Measurements from ENCODE around the gene GAPDHS. TPM values are rescaled to one million over a fixed set of nuclear protein-coding genes. Genes with fewer than 3 reads are reported as not detected.

The GAPDHS gene
- total and polyA plus RNA-seq, 8 donors = not detected

DNA sequence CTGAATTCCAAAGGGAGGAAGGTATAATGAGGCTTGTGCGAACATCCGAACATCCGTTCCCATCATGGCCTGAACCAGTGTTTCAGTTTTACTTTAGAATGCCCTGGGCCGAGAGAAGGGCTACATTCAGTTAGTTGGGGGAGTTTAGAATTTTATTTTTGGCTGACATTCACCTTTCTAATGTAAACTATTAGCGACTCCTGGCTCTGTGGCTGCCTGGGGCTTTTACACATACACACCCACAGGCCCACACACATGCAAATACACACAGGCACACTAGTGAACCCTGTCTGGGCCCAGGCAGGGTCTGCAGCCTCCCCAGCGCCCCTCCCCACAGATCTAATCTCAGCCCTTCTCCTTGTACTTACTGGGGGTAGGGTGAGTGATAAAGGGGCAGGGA is 6.1 kb downstream of the GAPDHS start:
- H3K9me3 ChIP-seq = no peaks in the 10 kb centered on the region
- WGBS, 5 donors = 62 to 77% (median 71%) methylated on average over 6 of the region's 6 CpGs
- H3K36me3 ChIP-seq = peaks cover 0 to 11% (median 4%) of the 10 kb centered on the region in 4 donors
- intact Hi-C loops (cut with DNase I; ENCODE audit: low total_unique reads) = no loop called here
- peaks cover 0 to 20% (median 2%) of the 10 kb centered on the region in 3 donors for H3K27me3 ChIP-seq
- no peak for DNase-seq
- no peak overlapping the region for H3K4me3 ChIP-seq
- TF ChIP-seq, protein P1, sequence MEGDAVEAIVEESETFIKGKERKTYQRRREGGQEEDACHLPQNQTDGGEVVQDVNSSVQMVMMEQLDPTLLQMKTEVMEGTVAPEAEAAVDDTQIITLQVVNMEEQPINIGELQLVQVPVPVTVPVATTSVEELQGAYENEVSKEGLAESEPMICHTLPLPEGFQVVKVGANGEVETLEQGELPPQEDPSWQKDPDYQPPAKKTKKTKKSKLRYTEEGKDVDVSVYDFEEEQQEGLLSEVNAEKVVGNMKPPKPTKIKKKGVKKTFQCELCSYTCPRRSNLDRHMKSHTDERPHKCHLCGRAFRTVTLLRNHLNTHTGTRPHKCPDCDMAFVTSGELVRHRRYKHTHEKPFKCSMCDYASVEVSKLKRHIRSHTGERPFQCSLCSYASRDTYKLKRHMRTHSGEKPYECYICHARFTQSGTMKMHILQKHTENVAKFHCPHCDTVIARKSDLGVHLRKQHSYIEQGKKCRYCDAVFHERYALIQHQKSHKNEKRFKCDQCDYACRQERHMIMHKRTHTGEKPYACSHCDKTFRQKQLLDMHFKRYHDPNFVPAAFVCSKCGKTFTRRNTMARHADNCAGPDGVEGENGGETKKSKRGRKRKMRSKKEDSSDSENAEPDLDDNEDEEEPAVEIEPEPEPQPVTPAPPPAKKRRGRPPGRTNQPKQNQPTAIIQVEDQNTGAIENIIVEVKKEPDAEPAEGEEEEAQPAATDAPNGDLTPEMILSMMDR (IDR thresholded peaks at IDR 0.05) = no peak
- no peak for TF ChIP-seq POLR2A (IDR thresholded peaks at IDR 0.05)
- H3K27ac ChIP-seq = no peak overlapping the region
- peaks cover 0 to 13% (median 5%) of the 10 kb centered on the region in 4 donors for H3K4me1 ChIP-seq

DNA sequence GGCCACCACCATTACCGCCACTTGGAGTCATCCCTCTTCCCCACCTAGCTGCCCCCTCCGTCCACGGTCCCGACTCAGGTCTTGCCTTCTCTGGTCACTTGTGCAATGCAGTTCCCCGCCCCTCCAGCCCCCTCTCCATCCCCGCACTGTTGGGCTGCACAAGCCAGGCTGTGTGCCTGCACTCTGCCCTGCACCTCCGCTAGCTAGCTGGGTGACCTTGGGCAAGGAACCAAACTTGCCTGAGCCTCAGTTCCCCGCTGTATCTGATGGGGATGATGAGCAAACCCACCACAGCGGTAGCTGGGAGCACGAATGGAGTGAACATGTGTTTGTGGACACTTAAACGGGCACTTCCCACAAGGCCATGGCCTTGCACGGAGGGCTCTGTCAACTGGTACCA is 6.6 kb downstream of the GAPDHS start:
- peaks cover 0 to 16% (median 10%) of the 10 kb centered on the region in 4 donors for H3K4me1 ChIP-seq
- H3K27me3 ChIP-seq = peaks cover 0 to 15% (median 0%) of the 10 kb centered on the region in 3 donors
- 89 to 96% (median 94%) methylated on average over 12 of the region's 12 CpGs for WGBS, 5 donors
- H3K4me3 ChIP-seq = no peak overlapping the region
- H3K36me3 ChIP-seq = peaks cover 0 to 11% (median 4%) of the 10 kb centered on the region in 4 donors
- no peaks in the 10 kb centered on the region for H3K9me3 ChIP-seq
- DNase-seq = no peak
- no peak for TF ChIP-seq POLR2AphosphoS5 (IDR thresholded peaks at IDR 0.05)
- no peak for TF ChIP-seq EP300 (IDR thresholded peaks at IDR 0.05)
- TF ChIP-seq, protein P1 (IDR thresholded peaks at IDR 0.05) = no peak
- TF ChIP-seq POLR2A (IDR thresholded peaks at IDR 0.05) = no peak
- intact Hi-C loops (cut with DNase I; ENCODE audit: low total_unique reads) = loop anchor here (10.0 kb wide), 1 partner anchor 175 kb away; the partner anchor contains the start of gene KMT2B
- no peak overlapping the region for H3K27ac ChIP-seq

DNA sequence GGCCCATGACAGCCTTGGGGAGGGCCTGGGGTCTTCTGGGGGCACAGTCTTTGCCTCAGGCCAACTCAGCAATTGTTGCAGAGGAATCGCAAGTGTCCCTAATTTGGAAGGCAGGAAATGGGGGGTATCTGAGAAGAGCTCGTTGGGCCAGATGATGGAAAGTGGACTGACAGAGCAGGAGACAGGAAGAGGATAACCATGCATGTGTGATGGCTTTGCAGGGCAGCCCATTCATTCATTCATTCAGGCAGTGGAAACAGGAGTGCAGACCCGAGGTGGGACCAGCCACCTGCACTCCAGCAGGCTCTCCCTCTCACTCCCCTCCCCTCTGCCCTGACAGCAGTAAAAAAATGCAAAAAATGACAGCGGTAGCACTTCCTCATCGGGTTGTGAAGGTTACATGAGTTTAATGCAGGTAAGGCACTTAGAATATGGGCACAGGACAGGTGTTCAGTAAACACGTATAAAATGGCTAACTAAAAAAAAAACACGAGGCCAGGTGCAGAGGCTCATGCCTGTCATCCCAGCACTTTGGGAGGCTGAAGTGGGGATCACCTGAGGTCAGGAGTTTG is 7.2 kb downstream of the GAPDHS start:
- whole genome bisulfite sequencing, 5 donors = 76 to 85% (median 79%) methylated on average over 6 to 7 of the region's 7 CpGs

DNA sequence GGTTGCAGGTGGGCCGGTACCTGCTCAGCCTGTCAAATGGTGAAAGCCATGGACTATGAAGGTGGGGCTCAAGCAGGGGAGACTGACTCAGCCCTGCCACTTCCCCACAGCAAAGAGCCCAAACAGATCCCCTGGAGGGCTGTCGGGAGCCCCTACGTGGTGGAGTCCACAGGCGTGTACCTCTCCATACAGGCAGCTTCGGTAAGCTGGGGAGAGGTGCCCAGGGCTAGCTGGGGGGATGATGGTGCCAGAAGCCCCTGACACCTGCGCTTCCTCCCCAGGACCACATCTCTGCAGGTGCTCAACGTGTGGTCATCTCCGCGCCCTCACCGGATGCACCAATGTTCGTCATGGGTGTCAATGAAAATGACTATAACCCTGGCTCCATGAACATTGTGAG is 9.0 kb downstream of the GAPDHS start:
- no peak overlapping the region for H3K27ac ChIP-seq
- no peaks in the 10 kb centered on the region for H3K27me3 ChIP-seq
- 94 to 96% (median 96%) methylated on average over 10 to 11 of the region's 11 CpGs for WGBS, 5 donors
- H3K4me1 ChIP-seq = peaks cover 13 to 34% (median 26%) of the 10 kb centered on the region in 4 donors
- H3K9me3 ChIP-seq = no peaks in the 10 kb centered on the region
- H3K36me3 ChIP-seq = peaks cover 0 to 15% (median 5%) of the 10 kb centered on the region in 4 donors
- DNase-seq = no peak
- no peak overlapping the region for H3K4me3 ChIP-seq
- TF ChIP-seq, protein P1 (IDR thresholded peaks at IDR 0.05) = no peak
- TF ChIP-seq EP300 (IDR thresholded peaks at IDR 0.05) (no peak), POLR2A (IDR thresholded peaks at IDR 0.05) (no peak), POLR2AphosphoS5 (IDR thresholded peaks at IDR 0.05) (no peak)
- intact Hi-C loops (cut with DNase I; ENCODE audit: low total_unique reads) = loop anchor here (10.0 kb wide), 1 partner anchor 173 kb away; the partner anchor contains the start of gene KMT2B

More for the DNA sequence above, 7.2 kb downstream of the GAPDHS start:
- TF ChIP-seq EP300 (IDR thresholded peaks at IDR 0.05) = no peak
- no peak for TF ChIP-seq POLR2A (IDR thresholded peaks at IDR 0.05)
- no peak for TF ChIP-seq POLR2AphosphoS5 (IDR thresholded peaks at IDR 0.05)
- TF ChIP-seq, protein P1 (IDR thresholded peaks at IDR 0.05) = no peak
- intact Hi-C loops (cut with DNase I; ENCODE audit: low total_unique reads) = loop anchor here (10.0 kb wide), 1 partner anchor 174 kb away; the partner anchor contains the start of gene KMT2B
- Histone ChIP-seq H3K27ac (no peak overlapping the region), H3K9me3 (no peaks in the 10 kb centered on the region), H3K4me3 (no peak overlapping the region), H3K27me3 (peaks cover 0 to 9% (median 0%) of the 10 kb centered on the region in 3 donors), H3K36me3 (peaks cover 0 to 11% (median 4%) of the 10 kb centered on the region in 4 donors), H3K4me1 (peaks cover 0 to 19% (median 11%) of the 10 kb centered on the region in 4 donors)
- DNase-seq = no peak
